Inflammatory macrophage treated with lipopolysaccharide for 4 hours (primary cell): ENCODE measurements around the gene UBE3A.

ENCODE experiments used
- DNase-seq: peaks from one replicate; pipeline ENCODE4 v3.0.0-alpha.2; 2020

Gene UBE3A

GRCh38 chr15:25402342-25402741, 36.5 kb downstream of the UBE3A start:
- DNase-seq = no peak

DNA sequence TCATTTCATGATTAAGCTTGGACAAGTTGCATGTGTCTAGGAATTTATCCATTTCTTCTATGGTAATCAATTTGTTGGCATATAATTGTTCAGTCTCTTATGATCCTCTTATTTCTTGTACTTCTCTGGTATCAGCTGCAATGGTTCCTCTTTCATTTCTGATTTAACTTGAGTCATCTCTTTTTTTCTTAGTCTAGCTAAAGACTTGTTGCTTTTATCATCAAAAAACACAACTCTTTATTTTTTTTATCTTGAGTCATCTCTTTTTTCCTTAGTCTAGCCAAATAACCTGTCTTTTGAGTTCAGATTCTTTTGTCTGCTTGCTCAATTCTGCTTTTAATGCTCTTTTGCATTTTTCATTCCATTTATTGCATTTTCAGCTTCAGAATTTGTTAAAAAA, 37.3 kb downstream of the UBE3A start:
- peak; percentile 82 for DNase-seq

DNA sequence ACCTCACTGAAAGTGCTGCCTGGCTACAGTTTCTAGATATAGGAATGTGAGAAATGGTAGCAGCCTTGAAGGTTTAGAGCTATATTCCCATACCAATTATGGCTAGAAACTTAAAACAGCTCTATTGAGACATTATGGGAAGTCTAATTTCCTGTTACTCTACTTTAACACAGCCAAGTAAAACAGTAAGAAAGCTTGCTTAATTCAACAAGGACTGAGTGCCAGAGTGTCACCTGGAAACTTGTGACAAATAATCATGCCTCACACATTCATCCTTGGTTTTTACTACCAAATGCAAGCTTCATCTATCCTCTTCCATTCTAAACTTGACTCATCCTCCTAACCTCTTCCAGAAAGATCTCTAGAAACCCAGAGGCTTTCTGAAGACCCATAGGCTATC, 41.7 kb downstream of the UBE3A start:
- peak; percentile 67 for DNase-seq

DNA sequence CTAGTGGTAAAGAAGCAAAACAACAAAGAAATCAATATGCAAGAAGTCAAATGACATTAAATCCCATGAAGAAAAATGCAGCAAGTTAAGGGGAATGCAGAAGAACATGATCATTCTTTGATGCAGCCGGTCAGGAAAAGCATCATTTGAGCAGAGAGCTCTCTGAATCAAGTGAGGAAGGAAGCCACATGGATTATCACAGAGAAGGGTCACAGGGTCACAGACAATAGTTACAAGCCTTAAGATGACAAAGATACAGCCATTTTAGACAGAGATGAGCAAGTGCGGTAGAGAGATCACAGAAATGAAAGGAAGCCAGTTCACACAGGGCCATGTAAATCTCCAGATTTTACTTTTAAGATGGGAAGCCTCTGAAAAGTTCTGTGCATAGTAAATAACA, 43.9 kb downstream of the UBE3A start:
- DNase-seq = no peak

- no peak for DNase-seq
Observed at GRCh38 chr15:25392806-25393205, 46.0 kb downstream of the UBE3A start.

DNA sequence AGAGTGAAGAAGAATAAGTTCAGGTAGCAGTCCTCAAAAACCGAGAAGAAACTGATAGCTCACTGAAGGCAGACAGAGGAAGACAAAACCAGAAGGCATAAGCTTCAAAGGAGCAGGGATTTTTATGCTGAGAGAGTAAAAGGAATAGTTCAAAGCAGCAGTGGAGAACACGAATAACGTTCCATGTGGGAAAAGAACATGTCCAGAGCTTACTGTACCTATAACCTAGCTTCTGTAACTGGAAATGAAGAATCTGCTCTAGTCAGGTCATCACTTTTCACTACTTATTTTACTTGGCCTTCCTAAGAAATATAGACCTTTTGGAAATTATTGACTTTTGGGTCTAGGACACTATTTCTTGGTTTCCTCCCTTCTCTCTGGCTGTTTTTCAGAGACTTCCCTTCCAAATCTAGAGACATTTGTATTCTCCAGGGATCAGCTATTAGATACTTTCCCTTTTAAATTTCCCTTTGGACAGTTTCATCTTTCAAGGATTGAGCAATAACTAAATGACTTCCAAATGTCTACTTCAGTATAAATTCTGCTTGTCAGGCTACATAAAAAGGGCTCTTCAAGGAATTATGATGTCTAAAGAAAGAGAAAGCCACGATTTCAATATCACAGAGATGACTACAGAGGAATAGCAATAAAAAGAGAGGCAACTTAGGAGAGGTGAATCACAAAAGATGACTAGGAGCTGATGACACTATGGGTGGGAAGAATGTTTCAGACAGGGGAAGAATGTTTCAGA, 46.7 kb downstream of the UBE3A start:
- DNase-seq = peak; percentile 89

GRCh38 chr15:25385986-25386385, 52.8 kb downstream of the UBE3A start:
- no peak for DNase-seq

DNA sequence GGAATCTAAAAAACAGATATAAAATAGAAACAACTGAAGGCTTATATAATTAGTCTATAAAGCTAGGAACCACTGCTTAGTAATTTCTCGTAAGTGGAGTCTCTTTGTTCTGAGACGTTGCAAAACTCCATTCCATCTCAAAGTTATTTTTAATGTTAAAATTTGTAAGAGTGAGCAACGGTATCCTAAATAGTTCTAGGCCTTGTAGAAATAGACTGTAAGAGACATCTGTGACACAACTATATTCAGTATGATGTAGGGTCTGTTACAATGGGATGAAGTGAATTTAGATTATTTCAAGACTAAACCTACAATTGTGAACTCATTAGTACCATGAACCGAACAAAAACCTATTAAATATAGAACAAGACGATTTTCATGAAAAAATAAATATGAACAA, 57.2 kb downstream of the UBE3A start:
- DNase-seq = no peak

DNA sequence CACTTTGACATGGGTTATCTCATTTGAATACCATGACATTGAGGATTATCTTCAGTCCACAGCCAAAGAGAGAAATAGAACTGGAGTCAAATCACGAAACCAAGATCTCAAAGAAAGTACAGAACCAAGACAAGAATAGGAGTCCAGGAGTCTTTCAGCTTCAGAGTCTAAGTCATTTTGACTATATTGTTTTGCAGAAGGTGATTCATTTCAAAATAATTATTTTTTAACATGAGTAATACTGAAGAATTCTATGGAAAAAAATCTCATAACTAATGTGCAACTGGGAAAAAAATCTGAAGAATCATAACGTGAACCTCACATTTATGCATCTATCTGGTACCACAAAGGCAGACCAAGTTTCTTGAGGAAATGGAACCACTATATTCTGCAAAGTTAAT, 60.3 kb downstream of the UBE3A start:
- DNase-seq = no peak

GRCh38 chr15:25375557-25375956, 63.3 kb downstream of the UBE3A start:
- DNase-seq = no peak

DNA sequence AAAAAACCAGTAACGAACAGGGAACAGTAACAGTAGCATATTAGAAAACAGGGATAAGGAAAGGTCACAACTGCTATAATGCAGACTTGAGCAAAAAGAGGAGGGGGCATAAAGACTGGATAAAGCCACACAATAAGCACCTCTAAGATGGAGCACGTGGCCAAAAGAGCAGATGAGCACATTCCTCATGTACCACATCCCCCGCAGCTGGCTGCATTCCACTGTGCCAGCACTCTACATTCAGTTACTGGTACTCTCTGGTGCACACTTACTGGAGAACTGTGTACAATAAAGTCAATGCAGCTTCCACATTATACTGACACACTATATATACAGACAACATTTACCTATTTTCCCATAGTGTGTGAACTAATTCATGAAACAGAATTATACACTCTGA, 64.7 kb downstream of the UBE3A start:
- DNase-seq = no peak

DNA sequence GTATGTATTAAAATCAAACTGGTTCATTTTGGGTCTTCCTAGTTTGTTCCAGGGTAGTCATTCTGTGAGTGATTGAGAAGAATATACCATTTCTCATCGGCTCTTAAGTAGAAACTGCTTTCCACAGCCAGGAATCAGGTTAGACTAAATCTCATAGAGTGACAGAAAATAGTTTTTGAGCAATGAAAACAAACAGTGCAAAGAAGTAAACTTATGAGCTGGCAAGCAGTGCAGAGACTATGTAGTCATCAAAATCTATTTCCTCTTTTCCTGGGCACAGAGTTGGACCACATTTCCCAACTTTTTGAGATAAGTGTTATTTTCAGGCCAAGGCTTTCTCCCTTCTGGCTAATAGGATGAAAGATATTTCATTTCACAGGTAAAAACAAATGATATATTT, 66.5 kb downstream of the UBE3A start:
- peak; percentile 69 for DNase-seq

GRCh38 chr15:25368850-25369249, 70.0 kb downstream of the UBE3A start:
- no peak for DNase-seq

GRCh38 chr15:25366058-25366457, 72.8 kb downstream of the UBE3A start:
- peak; percentile 20 for DNase-seq

- DNase-seq = no peak
Observed at GRCh38 chr15:25362545-25362944, 76.3 kb downstream of the UBE3A start.

DNA sequence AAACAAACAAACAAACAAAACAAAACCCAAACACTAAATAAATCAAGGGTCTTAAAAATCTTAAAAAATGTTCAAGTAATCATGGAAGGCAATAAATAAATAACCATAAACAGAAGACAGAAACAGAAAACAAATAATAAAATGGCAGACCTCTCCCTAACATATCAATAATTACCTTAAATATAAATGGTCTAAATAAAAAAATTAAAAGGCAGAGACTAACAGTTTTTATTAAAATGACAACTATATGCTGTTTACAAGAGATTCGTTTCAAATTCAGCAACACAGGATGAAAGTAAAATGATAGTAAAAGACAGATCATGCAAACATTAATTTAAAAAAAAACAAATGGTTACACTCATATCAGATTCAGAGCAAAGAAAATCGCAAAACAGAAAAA, 91.1 kb downstream of the UBE3A start:
- DNase-seq = no peak

DNA sequence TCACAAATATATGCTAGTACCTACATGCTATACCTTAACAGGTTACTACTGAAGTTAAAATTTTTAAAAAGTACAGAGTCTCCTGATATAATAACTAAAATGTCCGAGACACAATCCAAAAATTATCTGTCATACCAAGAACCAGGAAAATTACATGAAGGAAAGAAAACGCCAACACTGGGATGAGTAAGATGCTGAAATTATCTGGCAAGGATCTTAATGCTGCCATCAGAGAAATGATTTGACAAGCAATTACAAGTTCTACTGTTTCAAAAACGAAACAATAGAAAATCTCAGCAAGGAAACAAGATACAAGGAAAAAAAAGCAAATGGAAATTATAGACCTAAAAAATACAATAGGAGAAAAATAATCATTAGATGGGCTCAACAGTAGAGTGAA, 92.5 kb downstream of the UBE3A start:
- no peak for DNase-seq

DNA sequence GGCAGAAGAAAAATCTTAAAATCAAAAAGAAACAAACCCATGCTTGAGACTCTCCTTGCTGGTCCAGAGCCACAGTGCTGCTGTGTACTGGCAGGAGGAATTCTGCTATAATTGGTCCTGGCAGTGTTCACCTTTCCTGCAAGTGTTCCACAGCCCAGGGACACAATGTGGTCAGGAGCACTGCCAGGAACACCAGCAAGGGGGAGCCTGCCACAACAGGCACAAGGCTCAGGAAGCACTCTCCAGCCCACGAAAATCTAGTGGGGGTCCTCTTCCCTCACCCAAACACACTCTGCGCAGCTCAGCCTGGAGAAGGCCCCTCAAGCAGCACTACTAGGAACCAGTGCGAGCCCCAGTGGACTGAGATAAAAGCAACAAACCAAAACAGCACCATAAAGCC, 92.9 kb downstream of the UBE3A start:
- DNase-seq = no peak

DNA sequence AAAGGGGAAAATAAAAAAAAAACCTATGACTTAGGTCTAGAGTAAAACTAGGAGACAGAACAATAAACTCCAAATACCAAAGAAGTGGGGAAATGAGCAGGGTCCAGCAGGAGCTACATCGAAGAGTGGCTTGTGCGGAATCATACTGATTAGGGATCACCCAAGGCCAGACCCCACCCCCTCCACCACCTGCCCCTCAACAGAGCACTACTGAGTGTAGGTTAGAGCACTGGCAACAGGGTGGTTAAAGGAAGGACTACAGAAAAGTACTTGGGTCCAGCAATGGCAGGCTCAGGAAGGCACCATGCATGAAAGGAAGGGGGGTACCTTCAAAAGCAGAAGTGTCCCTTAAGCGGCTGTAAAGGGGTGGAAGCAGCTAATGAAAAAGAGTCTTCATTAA, 96.2 kb downstream of the UBE3A start:
- DNase-seq = no peak

DNA sequence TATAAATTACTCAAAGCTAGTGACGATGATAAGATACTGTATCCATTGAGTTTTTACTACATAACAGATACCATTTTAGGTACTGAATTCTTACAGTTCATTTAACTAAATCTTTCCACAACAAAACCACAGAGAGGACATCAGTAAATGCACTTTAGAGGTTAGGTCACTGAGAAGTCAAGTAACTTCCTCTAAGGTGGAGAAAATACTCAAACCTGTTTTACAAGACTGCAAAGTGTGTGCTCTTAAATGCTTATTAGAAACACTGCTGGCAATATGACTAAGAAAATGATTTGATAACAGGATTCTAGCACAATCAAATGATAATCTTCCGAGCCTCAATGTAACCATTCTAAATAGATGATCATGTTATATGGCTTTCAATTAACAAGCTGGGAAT, 99.4 kb downstream of the UBE3A start:
- no peak for DNase-seq

DNA sequence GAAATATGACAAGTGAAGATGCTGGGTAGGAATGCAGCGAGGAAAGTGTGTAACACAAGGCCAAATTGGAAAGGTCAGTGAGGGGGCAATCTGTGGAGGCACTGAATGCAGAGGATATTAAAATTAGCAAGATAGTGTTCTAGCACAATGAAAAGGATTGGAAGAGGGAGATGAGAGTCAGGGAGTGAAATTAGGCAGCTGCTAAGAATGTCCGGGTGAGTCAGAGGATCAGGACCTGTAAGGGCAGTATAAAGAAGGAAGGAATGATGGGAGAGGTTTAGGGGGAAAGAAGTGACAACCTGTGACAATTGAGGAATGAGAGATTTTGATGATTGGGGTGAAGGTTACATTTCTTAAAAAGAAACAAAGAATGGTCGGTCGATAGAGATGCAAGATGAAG, 103.5 kb downstream of the UBE3A start:
- no peak for DNase-seq

DNA sequence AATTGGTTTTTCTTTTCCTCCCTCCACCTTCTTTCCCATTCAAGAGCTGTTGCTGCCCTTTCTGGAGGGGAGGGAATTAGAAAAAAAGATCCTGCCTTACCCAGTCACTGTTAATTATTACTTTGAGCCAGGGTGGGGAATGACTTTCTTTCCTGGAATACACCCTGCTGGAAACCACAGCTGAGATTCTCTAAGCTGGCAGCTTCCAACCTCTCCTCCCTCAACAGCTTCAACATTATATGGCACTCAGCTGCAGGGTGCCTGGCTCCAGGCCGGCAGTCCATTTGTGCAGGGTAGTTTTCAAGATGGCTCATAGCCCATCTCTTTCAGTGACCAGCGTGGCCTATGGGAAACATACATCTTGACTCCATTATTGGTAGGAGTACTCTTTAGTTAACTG, 105.8 kb downstream of the UBE3A start:
- no peak for DNase-seq

DNA sequence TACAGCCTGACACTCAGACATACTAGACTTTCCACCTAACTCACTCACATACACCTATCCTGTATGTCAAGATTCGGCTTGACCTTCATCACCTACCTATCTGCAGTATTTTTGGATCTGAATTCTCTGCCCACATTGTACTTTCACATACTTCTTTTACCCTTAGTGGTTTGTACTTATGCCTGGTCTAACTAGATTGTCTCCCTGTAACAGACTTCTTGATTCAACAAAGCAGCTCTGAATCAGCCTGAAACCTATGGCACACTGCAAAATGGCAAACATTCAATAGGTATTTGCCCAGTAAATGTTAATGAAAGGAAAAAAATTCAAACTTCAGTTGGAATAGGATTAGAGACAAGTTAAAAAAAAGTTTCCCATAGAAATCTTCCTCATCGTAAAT, 106.5 kb downstream of the UBE3A start:
- no peak for DNase-seq

GRCh38 chr15:25331860-25332259, 107.0 kb downstream of the UBE3A start:
- no peak for DNase-seq

DNA sequence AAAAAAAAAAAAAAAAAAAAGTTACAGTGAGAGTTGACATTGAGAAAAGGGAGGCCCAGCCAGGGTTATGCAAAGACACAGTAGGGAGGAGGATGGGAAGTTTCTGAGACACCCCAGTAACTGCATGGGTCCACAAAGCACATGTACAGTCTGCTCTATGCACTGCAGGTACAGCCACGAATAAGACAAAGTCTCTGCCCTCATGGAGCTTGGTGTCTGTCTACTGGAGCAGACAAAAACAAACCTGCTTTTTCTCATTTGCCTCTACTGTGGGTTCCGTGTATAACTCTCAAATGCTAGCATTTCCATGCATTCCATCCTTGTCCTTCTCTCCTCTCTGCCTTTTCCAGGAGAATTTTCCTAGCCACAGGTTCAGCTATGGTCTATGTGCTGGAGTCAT, 107.4 kb downstream of the UBE3A start:
- DNase-seq = no peak

DNA sequence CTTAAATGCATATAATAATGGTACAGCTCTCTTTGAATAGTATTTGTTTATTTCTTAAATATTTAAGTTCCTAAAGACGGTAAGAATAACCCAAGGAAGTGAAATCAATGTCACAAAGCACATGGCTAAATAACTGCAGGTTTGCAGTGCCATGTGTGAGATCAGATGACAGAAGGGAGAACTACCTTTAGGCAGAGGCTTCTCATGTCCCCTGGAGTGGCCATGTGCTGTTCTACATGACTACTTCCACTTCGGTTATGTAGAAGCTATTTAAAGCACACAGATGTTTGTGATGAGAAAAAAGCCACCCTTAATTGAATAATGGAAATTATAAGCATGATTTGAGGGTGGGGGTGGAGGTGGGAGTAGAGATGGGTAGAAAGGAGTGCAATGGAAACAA, 109.1 kb downstream of the UBE3A start:
- DNase-seq = no peak
